Mesenchymal stem cell (in vitro differentiated cells and primary cell): Measurements from ENCODE around the gene CALHM5.
A peak's percentile ranks its signal among the peaks of the same experiment; 100 is the strongest.

ENCODE experiments used
- DNase-seq: peaks from one replicate; pipeline ENCODE4 v3.0.0-alpha.2; 2013
- H2AFZ ChIP-seq: one replicate; pipeline ENCODE4 v1.6.1; 2013; ENCODE audit warnings: low read depth, mild to moderate bottlenecking, control low read depth, inconsistent platforms, low read length, moderate library complexity
- H2AK5ac ChIP-seq: 2 replicates; pipeline ENCODE4 v1.6.1; 2013; ENCODE audit warnings: low read length, moderate library complexity, mild to moderate bottlenecking, inconsistent platforms; ENCODE audit not compliant: severe bottlenecking
- H2BK120ac ChIP-seq: one replicate; pipeline ENCODE4 v1.6.1; 2013; ENCODE audit warnings: low read depth, mild to moderate bottlenecking, inconsistent platforms, low read length, moderate library complexity
- H2BK12ac ChIP-seq, 2 experiments: one replicate each; pipeline ENCODE4 v1.6.1; 2013; ENCODE audit warnings: inconsistent platforms in 2 of 2, low read length in 2 of 2, mild to moderate bottlenecking in 2 of 2, moderate library complexity in 2 of 2, control low read depth in 1 of 2
- H2BK15ac ChIP-seq: one replicate; pipeline ENCODE4 v1.6.1; 2013; ENCODE audit warnings: mild to moderate bottlenecking, low read depth, inconsistent platforms; ENCODE audit not compliant: poor library complexity, severe bottlenecking
- H2BK5ac ChIP-seq: 2 replicates; pipeline ENCODE4 v1.6.1; 2013; ENCODE audit warnings: low read depth, mild to moderate bottlenecking, low read length, control low read depth, inconsistent platforms; ENCODE audit not compliant: poor library complexity, severe bottlenecking
- H3K14ac ChIP-seq, 2 experiments: one replicate each; pipeline ENCODE4 v1.6.1; 2013; ENCODE audit warnings: inconsistent platforms in 2 of 2, low read length in 2 of 2, control low read depth in 1 of 2, mild to moderate bottlenecking in 1 of 2, moderate library complexity in 1 of 2
- H3K18ac ChIP-seq, 2 experiments: one replicate each; pipeline ENCODE4 v1.6.1; 2013; ENCODE audit warnings: inconsistent platforms in 2 of 2, low read length in 2 of 2, control low read depth in 1 of 2, low read depth in 1 of 2, mild to moderate bottlenecking in 1 of 2
- H3K23ac ChIP-seq, 2 experiments: one replicate each; pipeline ENCODE4 v1.6.1; 2013; ENCODE audit warnings: inconsistent platforms in 2 of 2, low read length in 2 of 2, mild to moderate bottlenecking in 2 of 2, moderate library complexity in 2 of 2, control low read depth in 1 of 2
- H3K27ac ChIP-seq: 2 replicates; pipeline ENCODE4 v1.5.1; 2013; ENCODE audit warnings: mild to moderate bottlenecking, moderate library complexity, low read length, control low read depth, inconsistent platforms; ENCODE audit not compliant: poor library complexity, severe bottlenecking
- H3K27me3 ChIP-seq, 2 experiments: 2 replicates each; pipeline versions ENCODE4 v1.6.1 to v1.7.0; 2013; ENCODE audit warnings: low read length in 2 of 2, mild to moderate bottlenecking in 2 of 2, moderate library complexity in 2 of 2, control low read depth in 1 of 2, inconsistent platforms in 1 of 2; ENCODE audit not compliant: control insufficient read depth in 1 of 2, insufficient read depth in 1 of 2
- H3K36me3 ChIP-seq, 2 experiments: 2 replicates each; pipeline versions ENCODE4 v1.6.1 to v1.7.0; 2013; ENCODE audit warnings: low read length in 2 of 2, control low read depth in 1 of 2, inconsistent platforms in 1 of 2, low read depth in 1 of 2, mild to moderate bottlenecking in 1 of 2; ENCODE audit not compliant: insufficient read depth in 2 of 2, control insufficient read depth in 1 of 2
- H3K4ac ChIP-seq, 2 experiments: one replicate each; pipeline ENCODE4 v1.6.1; 2013; ENCODE audit warnings: inconsistent platforms in 2 of 2, low read length in 2 of 2, mild to moderate bottlenecking in 2 of 2, moderate library complexity in 2 of 2, control low read depth in 1 of 2, low read depth in 1 of 2
- H3K4me1 ChIP-seq: 2 replicates; pipeline ENCODE4 v1.6.1; 2013; ENCODE audit warnings: low read depth, low read length, control low read depth; ENCODE audit not compliant: control insufficient read depth, insufficient read depth
- H3K4me2 ChIP-seq: 2 replicates; pipeline ENCODE4 v1.6.1; 2013; ENCODE audit warnings: low read length, mild to moderate bottlenecking, inconsistent platforms; ENCODE audit not compliant: poor library complexity, severe bottlenecking
- H3K4me3 ChIP-seq, 2 experiments: 2 replicates each; pipeline versions ENCODE4 v1.5.1 to v1.7.0; 2013; ENCODE audit warnings: low read length in 2 of 2, mild to moderate bottlenecking in 2 of 2, control low read depth in 1 of 2, low read depth in 1 of 2; ENCODE audit not compliant: insufficient read depth in 1 of 2
- H3K79me1 ChIP-seq: replicated peaks from 2 replicates; pipeline ENCODE4 v1.6.1; 2013; ENCODE audit warnings: mild to moderate bottlenecking, control low read depth, low read length, inconsistent platforms; ENCODE audit not compliant: poor library complexity, severe bottlenecking
- H3K9ac ChIP-seq: 2 replicates; pipeline ENCODE4 v1.7.0; 2013; ENCODE audit warnings: mild to moderate bottlenecking, low read length, moderate library complexity
- H3K9me3 ChIP-seq: 2 replicates; pipeline ENCODE4 v1.7.0; 2013; ENCODE audit warnings: mild to moderate bottlenecking, low read length; ENCODE audit not compliant: control insufficient read depth
- H4K8ac ChIP-seq: one replicate; pipeline ENCODE4 v1.6.1; 2013; ENCODE audit warnings: inconsistent platforms, mild to moderate bottlenecking, low read length, moderate library complexity
- H4K91ac ChIP-seq: one replicate; pipeline ENCODE4 v1.6.1; 2013; ENCODE audit warnings: mild to moderate bottlenecking, low read length, inconsistent platforms
- WGBS: methylation state at CpG from one replicate; pipeline ENCODE4 v1.1.7; 2013; ENCODE audit warnings: mixed read lengths; 5-methylcytosine and 5-hydroxymethylcytosine counted together

Gene CALHM5

DNA sequence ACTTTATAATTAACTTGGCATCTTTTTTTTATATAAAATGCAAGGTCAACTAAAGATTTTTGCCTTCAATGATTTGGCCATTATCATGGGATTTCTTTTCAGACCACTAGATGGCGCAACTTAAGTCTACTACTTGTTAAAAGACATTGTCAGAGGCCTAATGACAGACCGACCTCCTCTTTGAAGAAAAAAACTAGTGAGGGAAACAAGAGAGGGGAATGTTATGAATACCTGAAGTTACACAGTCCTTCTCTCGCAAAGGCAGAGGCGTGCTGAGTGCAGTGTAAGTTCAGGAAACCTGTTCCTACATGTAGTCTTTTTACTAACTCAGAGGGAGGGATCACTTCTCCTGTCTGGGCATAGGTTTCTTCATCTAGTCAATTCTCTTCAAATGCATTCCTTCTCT lies 24.8 kb downstream of the CALHM5 start:
- no peak overlapping the region for H3K4me2 ChIP-seq
- H3K14ac ChIP-seq, result no peak overlapping the region
- H3K18ac ChIP-seq, result no peak overlapping the region
- H3K27ac ChIP-seq, result no peak overlapping the region
- H2BK12ac ChIP-seq, result no peak overlapping the region
- no peaks in the 10 kb centered on the region for H3K27me3 ChIP-seq
- no peak overlapping the region for H2AFZ ChIP-seq
- no peak overlapping the region for H4K8ac ChIP-seq
- no peaks in the 10 kb centered on the region for H3K9me3 ChIP-seq
- H4K91ac ChIP-seq, result no peak overlapping the region
- H3K79me1 ChIP-seq, result no peaks in the 10 kb centered on the region
- no peak overlapping the region for H2BK15ac ChIP-seq
- DNase-seq, result peak; percentile 73
- H3K4me3 ChIP-seq, result no peak overlapping the region
- H3K9ac ChIP-seq, result peak overlapping the region; percentile 23
- H3K23ac ChIP-seq, result no peak overlapping the region
- no peak overlapping the region for H2AK5ac ChIP-seq
- WGBS, result 29% methylated on average over 3 of the region's 4 CpGs
- H3K4ac ChIP-seq, result no peak overlapping the region
- H3K4me1 ChIP-seq, result no peaks in the 10 kb centered on the region
- no peaks in the 10 kb centered on the region for H3K36me3 ChIP-seq
- H2BK120ac ChIP-seq, result no peak overlapping the region
- no peak overlapping the region for H2BK5ac ChIP-seq

DNA sequence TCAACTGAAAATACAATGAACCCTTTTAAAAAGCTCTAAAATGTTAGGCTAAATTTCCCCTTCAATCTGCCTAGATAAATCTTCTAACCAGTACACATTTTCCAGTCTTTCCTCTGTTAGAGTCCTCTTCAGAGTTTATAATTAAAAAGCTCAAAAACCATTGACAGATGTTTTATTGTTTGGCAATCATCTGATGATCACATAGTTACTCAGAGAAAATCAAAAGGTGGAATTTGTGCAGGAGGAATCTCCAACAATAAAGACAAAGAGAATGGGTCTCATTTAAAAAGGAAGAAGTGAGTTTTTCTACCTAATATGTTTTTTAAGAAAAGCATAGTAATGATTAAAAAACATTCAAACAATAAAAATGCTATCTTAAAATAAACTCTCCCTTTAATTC lies 31.0 kb downstream of the CALHM5 start:
- Histone ChIP-seq H3K4ac (no peak overlapping the region), H2BK15ac (no peak overlapping the region), H3K79me1 (no peaks in the 10 kb centered on the region), H2BK120ac (no peak overlapping the region), H2BK12ac (no peak overlapping the region), H3K4me2 (no peak overlapping the region), H3K27me3 (no peaks in the 10 kb centered on the region), H3K9ac (no peak overlapping the region), H3K36me3 (no peaks in the 10 kb centered on the region), H3K27ac (no peak overlapping the region), H3K4me3 (no peak overlapping the region), H3K4me1 (no peaks in the 10 kb centered on the region), H2BK5ac (no peak overlapping the region), H2AK5ac (no peak overlapping the region), H3K23ac (no peak overlapping the region), H3K14ac (no peak overlapping the region), H2AFZ (no peak overlapping the region), H4K91ac (no peak overlapping the region), H4K8ac (no peak overlapping the region), H3K9me3 (no peaks in the 10 kb centered on the region), H3K18ac (no peak overlapping the region)
- DNase-seq, result no peak

DNA sequence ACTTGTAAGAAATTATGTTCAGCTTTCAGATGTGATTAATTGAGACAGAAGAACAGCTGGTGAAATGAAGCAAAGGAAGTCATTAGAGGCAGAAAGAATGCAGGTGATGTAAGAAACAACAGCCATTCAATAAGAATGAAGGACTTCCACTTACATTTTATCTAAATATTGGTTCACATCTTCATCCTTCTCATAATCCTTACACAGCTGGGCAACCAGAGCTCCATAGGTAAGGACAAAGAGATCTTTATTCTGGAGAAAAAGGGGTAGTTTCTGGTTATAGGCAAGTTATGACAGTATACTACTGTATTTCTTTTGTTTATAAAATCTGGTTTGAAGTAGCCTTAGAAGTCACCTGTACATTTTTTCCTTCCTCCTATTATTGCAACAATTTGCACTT lies 31.7 kb downstream of the CALHM5 start:
- no peak for DNase-seq
- Histone ChIP-seq H2BK12ac (no peak overlapping the region), H3K79me1 (no peaks in the 10 kb centered on the region), H3K4me2 (no peak overlapping the region), H2BK5ac (no peak overlapping the region), H4K91ac (no peak overlapping the region), H2BK15ac (no peak overlapping the region), H3K4me1 (no peaks in the 10 kb centered on the region), H2AK5ac (no peak overlapping the region), H3K27me3 (no peaks in the 10 kb centered on the region), H3K36me3 (no peaks in the 10 kb centered on the region), H3K4me3 (no peak overlapping the region), H3K14ac (no peak overlapping the region), H3K9me3 (no peaks in the 10 kb centered on the region), H3K23ac (no peak overlapping the region), H3K4ac (no peak overlapping the region), H3K9ac (no peak overlapping the region), H3K27ac (no peak overlapping the region), H3K18ac (no peak overlapping the region), H2AFZ (no peak overlapping the region), H2BK120ac (no peak overlapping the region), H4K8ac (no peak overlapping the region)

DNA sequence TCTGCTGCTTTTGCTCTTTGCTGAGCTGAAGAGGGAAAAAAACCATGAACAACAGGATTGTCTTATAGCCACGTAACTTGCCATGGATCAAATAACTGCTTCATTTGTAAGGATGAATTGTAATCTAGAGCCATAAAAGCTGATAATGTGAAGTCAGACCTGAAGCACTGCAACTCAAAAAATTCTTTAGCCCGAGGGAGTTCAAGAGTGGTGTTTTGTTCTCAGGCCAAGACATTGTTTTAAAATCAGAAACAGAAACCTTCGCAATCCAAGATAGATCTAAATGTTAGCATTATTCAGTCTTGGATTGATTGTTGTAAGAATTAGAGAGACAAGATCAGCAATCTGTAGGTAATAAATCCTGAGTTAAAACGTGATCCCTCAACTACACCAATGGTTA lies 34.2 kb downstream of the CALHM5 start, which contains the start of gene TRAPPC3L:
TSS of gene TRAPPC3L (minus strand) at position 34 of the 400 bp plus-strand sequence. CDS start 170 bp downstream, outside the sequence.
- no peak within 1 kb of the TSS for H2BK15ac ChIP-seq
- no peak for DNase-seq
- H3K9ac ChIP-seq, result peak within 1 kb of the TSS; percentile 53
- H3K4me3 ChIP-seq, result peak within 1 kb of the TSS in 1 of 2 experiments; percentile 45
- H4K8ac ChIP-seq, result no peak within 1 kb of the TSS
- H3K4me1 ChIP-seq, result no peaks in the 10 kb centered on the region
- 87% methylated on average over 2 of the region's 4 CpGs for WGBS
- H3K18ac ChIP-seq, result no peak within 1 kb of the TSS
- no peak within 1 kb of the TSS for H3K27ac ChIP-seq
- no peak within 1 kb of the TSS for H3K14ac ChIP-seq
- H3K36me3 ChIP-seq, result no peaks in the 10 kb centered on the region
- no peaks in the 10 kb centered on the region for H3K9me3 ChIP-seq
- no peak within 1 kb of the TSS for H3K4me2 ChIP-seq
- no peaks in the 10 kb centered on the region for H3K79me1 ChIP-seq
- no peak within 1 kb of the TSS for H3K4ac ChIP-seq
- H2BK120ac ChIP-seq, result no peak within 1 kb of the TSS
- H3K27me3 ChIP-seq, result no peaks in the 10 kb centered on the region
- no peak within 1 kb of the TSS for H2BK12ac ChIP-seq
- H2BK5ac ChIP-seq, result no peak within 1 kb of the TSS
- no peak within 1 kb of the TSS for H4K91ac ChIP-seq
- no peak within 1 kb of the TSS for H2AK5ac ChIP-seq
- H2AFZ ChIP-seq, result no peak within 1 kb of the TSS
- no peak within 1 kb of the TSS for H3K23ac ChIP-seq
